ENCODE measurements around the gene SPDYE16.

DNA sequence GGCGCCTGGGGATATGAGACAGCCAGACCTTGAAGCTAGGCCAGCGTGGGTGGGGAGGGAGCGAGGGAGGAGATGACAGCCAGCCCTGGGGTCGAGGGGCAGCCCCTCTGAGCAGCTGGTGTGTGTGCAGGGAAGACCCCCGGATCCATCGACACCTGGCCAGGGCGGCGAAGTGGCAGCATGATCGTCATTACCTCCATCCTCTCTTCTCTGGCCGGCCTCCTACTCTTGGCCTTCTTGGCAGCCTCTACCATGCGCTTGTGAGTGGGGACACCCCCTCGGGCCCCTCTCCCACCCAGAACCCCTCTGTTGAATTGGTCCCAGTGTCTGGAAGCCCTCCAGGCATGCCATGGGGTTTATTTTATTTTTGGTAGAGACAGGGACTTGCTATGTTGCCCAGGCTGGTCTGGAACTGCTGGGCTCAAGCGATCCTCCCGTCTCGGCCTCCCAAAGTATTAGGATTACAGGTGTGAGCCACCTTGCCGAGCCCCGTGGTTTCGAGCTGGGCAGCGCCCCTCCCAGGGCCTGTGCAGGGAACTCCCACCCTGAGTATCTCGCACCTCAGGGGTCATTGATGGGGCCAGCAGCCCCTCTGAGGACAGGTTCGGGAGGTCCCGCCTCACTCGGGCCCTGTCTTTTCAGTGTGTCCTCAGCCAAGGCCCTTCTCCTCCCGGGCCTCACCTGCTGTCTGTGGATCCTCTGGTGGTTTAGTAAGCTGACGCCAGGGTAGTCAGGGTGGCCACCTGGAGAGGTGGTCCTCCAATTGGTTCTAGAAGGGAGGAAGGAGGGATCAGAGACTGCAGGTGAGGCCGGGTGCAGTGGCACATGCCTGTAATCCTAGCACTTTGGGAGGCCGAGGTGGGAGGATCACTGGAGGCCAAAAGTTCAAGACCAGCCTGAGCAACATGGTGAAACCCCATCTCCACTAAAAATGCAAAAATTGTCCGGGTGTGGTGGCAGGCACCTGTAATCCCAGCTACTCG is 29.0 kb downstream of the SPDYE16 start:
- no peak for TF ChIP-seq POLR2A (IDR thresholded peaks at IDR 0.05)
- TF ChIP-seq, protein P1, sequence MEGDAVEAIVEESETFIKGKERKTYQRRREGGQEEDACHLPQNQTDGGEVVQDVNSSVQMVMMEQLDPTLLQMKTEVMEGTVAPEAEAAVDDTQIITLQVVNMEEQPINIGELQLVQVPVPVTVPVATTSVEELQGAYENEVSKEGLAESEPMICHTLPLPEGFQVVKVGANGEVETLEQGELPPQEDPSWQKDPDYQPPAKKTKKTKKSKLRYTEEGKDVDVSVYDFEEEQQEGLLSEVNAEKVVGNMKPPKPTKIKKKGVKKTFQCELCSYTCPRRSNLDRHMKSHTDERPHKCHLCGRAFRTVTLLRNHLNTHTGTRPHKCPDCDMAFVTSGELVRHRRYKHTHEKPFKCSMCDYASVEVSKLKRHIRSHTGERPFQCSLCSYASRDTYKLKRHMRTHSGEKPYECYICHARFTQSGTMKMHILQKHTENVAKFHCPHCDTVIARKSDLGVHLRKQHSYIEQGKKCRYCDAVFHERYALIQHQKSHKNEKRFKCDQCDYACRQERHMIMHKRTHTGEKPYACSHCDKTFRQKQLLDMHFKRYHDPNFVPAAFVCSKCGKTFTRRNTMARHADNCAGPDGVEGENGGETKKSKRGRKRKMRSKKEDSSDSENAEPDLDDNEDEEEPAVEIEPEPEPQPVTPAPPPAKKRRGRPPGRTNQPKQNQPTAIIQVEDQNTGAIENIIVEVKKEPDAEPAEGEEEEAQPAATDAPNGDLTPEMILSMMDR (IDR thresholded peaks at IDR 0.05): no peak
